Measurements from ENCODE around the gene LRRC9. TPM values are rescaled to one million over a fixed set of nuclear protein-coding genes. Genes with fewer than 3 reads are reported as not detected.

The LRRC9 gene
- total and polyA plus RNA-seq, 2 donors (not counting 3 experiments of a cell fraction or from before 2014, with no cell fraction given) = not detected

DNA sequence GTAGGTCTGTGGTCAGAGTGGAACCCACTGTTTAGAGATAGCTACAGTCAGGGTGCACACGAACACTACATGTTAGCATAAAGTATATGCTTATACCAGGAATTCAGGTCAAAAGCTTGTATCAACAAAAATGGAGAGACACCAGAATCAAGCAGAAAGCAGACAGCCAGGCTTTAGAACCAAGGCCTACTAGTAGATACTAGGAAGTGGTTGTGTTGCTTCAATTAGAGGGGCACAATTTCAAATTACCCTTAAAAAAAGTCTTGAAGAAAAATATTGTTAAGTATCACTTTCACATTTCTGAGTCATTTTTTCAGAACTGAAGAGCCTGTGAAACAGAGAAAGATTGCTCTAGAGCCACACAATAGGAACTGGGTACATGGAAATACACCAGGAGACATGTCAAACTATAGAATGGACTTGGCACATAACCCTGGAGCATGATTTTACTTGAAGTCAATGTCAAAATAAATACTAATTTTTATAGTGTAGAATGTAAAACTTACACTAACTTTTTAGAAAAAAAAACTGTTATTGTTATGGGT, 41.6 kb downstream of the LRRC9 start:
- CTCF ChIA-PET = interaction anchor here (8.5 kb wide), 1 partner anchor 223 kb away, joined by 324 read pairs; no protein-coding TSS in a partner anchor
- H3K4me3 ChIP-seq (replicated peaks in 1 of 3; ENCODE audit: insufficient read depth in 1 of 3, low read depth in 1 of 3, low read length in 3 of 3) = no peak overlapping the region
- POLR2A ChIA-PET = no interaction called here
- no peaks in the 10 kb centered on the region for H3K36me3 ChIP-seq (ENCODE audit: control insufficient read depth in 2 of 2, extremely low read depth in 1 of 2, insufficient read depth in 2 of 2, low read length in 2 of 2)
- dilution Hi-C loops (cut with MboI; ENCODE audit: extremely low pct_ligation_motif_present, low sequenced_read_pairs) = no loop called here
- H2AFZ ChIP-seq (ENCODE audit: low read depth, low read length) = no peak overlapping the region
- no peak overlapping the region for H3K27ac ChIP-seq (ENCODE audit: insufficient read depth, low read depth, low read length)
- no peak for DNase-seq (ENCODE audit: low read depth, low spot score)
- no TSS peak for BruUV-seq (replicated peaks)
- H3K27me3 ChIP-seq (ENCODE audit: control insufficient read depth in 2 of 2, insufficient read depth in 2 of 2, low read length in 2 of 2) = peaks cover 5 to 15% of the 10 kb centered on the region in 2 experiments
- no peaks in the 10 kb centered on the region for H4K20me1 ChIP-seq (replicated peaks; ENCODE audit: control insufficient read depth, extremely low read depth, insufficient read depth, low read length)
- no peak overlapping the region for H3K9ac ChIP-seq (replicated peaks; ENCODE audit: extremely low read depth, insufficient read depth, low read length)
- intact Hi-C loops (cut with micrococcal nuclease) = no loop called here
- no peak for TF ChIP-seq MYC (IDR thresholded peaks at IDR 0.05; ENCODE audit: low read depth, low read length)
- TF ChIP-seq, protein P1, sequence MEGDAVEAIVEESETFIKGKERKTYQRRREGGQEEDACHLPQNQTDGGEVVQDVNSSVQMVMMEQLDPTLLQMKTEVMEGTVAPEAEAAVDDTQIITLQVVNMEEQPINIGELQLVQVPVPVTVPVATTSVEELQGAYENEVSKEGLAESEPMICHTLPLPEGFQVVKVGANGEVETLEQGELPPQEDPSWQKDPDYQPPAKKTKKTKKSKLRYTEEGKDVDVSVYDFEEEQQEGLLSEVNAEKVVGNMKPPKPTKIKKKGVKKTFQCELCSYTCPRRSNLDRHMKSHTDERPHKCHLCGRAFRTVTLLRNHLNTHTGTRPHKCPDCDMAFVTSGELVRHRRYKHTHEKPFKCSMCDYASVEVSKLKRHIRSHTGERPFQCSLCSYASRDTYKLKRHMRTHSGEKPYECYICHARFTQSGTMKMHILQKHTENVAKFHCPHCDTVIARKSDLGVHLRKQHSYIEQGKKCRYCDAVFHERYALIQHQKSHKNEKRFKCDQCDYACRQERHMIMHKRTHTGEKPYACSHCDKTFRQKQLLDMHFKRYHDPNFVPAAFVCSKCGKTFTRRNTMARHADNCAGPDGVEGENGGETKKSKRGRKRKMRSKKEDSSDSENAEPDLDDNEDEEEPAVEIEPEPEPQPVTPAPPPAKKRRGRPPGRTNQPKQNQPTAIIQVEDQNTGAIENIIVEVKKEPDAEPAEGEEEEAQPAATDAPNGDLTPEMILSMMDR (IDR thresholded peaks at IDR 0.05; ENCODE audit: extremely low read depth in 1 of 2, insufficient read depth in 1 of 2, low read depth in 1 of 2, low read length in 2 of 2) = no peak
- no peak for TF ChIP-seq JUN (IDR thresholded peaks at IDR 0.05; ENCODE audit: borderline replicate concordance, insufficient read depth, insufficient read length, low read depth)
- TF ChIP-seq POLR2AphosphoS5 (IDR thresholded peaks at IDR 0.05; ENCODE audit: insufficient read depth, low read depth, low read length) = no peak
- no peak for TF ChIP-seq GATA2 (IDR thresholded peaks at IDR 0.05; ENCODE audit: insufficient read depth, insufficient read length, low read depth, low read length)
- TF ChIP-seq, protein P2, sequence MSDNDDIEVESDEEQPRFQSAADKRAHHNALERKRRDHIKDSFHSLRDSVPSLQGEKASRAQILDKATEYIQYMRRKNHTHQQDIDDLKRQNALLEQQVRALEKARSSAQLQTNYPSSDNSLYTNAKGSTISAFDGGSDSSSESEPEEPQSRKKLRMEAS (IDR thresholded peaks at IDR 0.05; ENCODE audit: insufficient read depth, insufficient read length) = no peak
- H3K4me1 ChIP-seq (ENCODE audit: control insufficient read depth, extremely low read depth, insufficient read depth, low read length) = no peaks in the 10 kb centered on the region
- H3K9me3 ChIP-seq (replicated peaks; ENCODE audit: control insufficient read depth, insufficient read depth, low read length) = no peaks in the 10 kb centered on the region
- no peaks in the 10 kb centered on the region for H3K79me2 ChIP-seq (ENCODE audit: control insufficient read depth, insufficient read depth, low read length)
- FAIRE-seq = no peak
- H3K9me1 ChIP-seq (replicated peaks; ENCODE audit: control insufficient read depth, extremely low read depth, insufficient read depth, low read length) = no peaks in the 10 kb centered on the region
- H3K4me2 ChIP-seq (ENCODE audit: insufficient read depth, low read length) = no peak overlapping the region
